Breast epithelium (tissue), 4 donors: Measurements from ENCODE around the gene ATG3. TPM values are rescaled to one million over a fixed set of nuclear protein-coding genes. Genes with fewer than 3 reads are reported as not detected.

Source experiments
- DNase-seq, 2 donors: peaks; one replicate each; pipeline ENCODE4 v3.0.0-alpha.2; 2019; ENCODE audit warnings: low spot score in 2 of 2
- H3K27ac ChIP-seq, 2 donors: fragments of 200-600 bp; sonication (generic) in 1 of 2; one replicate each; pipeline ENCODE4 v1.5.1; 2016 to 2019; ENCODE audit warnings: mild to moderate bottlenecking in 1 of 2
- H3K27me3 ChIP-seq, 2 donors: fragments of 200-600 bp; sonication (generic) in 1 of 2; one replicate each; pipeline versions ENCODE4 v1.5.1 to v1.6.0; 2017 to 2019; ENCODE audit warnings: control low read depth in 1 of 2, mild to moderate bottlenecking in 1 of 2
- H3K36me3 ChIP-seq: fragments of 200-600 bp; one replicate; pipeline ENCODE4 v1.5.1; 2019
- H3K4me1 ChIP-seq, 2 donors: fragments of 200-600 bp; sonication (generic); one replicate each; pipeline ENCODE4 v1.5.1; 2016 to 2019; ENCODE audit warnings: control low read depth in 1 of 2
- H3K4me3 ChIP-seq, 3 donors: fragments of 200-600 bp; sonication (generic); 1 replicate in 2 of 3; 2 replicates in 1 of 3; pipeline ENCODE4 v1.5.1; 2016 to 2019; ENCODE audit warnings: mild to moderate bottlenecking in 3 of 3, moderate library complexity in 2 of 3
- H3K9me3 ChIP-seq, 2 donors: fragments of 200-600 bp; sonication (generic) in 1 of 2; one replicate each; pipeline ENCODE4 v1.5.1; 2016 to 2019; ENCODE audit warnings: control low read depth in 1 of 2
- CTCF ChIP-seq, 3 donors: fragments of 450-650 bp; IDR thresholded peaks; one replicate each; pipeline ENCODE4 v1.5.1; 2016 to 2017; ENCODE audit warnings: antibody characterized with exemption in 3 of 3, mild to moderate bottlenecking in 3 of 3, moderate library complexity in 3 of 3
- POLR2A ChIP-seq: fragments of 450-650 bp; IDR thresholded peaks from one replicate; pipeline ENCODE4 v1.6.1; 2016; ENCODE audit warnings: antibody characterized with exemption, mild to moderate bottlenecking, moderate library complexity
- POLR2AphosphoS5 ChIP-seq, 3 donors: sonication (generic); formaldehyde crosslinking; IDR thresholded peaks; one replicate each; pipeline ENCODE4 v1.6.1; 2017; ENCODE audit warnings: antibody characterized with exemption in 3 of 3
- intact Hi-C: fragments of 100-400 bp; cut with DNase I; formaldehyde crosslinking; loops from one replicate; pipeline ENCODE4 v1.15.1; 2023; ENCODE audit warnings: low total_unique reads
- total RNA-seq, 3 donors: library from RNA; depleted of rRNA; stranded (reverse); fragments of >200 nt; gene quantifications; one replicate each; pipeline ENCODE4 v1.1.0, GENCODE V29; 2016

Gene ATG3
- total RNA-seq, 3 donors from 2014 or later = 62.6 to 97.9 (median 68.2) TPM

DNA sequence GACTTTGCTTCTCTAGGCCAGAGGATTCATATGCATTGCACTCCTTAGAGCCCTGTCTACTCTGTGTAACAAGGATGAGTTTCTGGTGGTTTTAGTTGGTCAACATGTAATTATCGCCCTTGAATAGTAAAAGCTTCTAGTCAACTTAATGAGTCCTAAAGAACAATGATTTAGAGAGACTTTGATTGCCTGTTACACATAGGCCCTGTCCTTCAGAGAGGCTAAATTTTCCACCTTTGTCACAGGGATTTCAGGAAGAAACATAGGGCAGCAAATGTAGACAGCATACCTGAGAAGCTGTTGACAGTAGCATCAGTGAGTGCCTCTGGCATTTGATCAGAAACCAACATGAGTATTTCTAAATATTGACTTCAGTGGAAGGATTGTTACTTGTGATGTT lies 69.6 kb downstream of the ATG3 start:
- Histone ChIP-seq H3K27me3 (no peaks in the 10 kb centered on the region), H3K9me3 (no peaks in the 10 kb centered on the region), H3K4me1 (no peaks in the 10 kb centered on the region), H3K27ac (no peak overlapping the region), H3K36me3 (no peaks in the 10 kb centered on the region), H3K4me3 (no peak overlapping the region)
- intact Hi-C loops = no loop called here
- no peak for TF ChIP-seq POLR2AphosphoS5 (IDR thresholded peaks at IDR 0.05)
- no peak for TF ChIP-seq POLR2A
- TF ChIP-seq CTCF (IDR thresholded peaks at IDR 0.05) = no peak
- DNase-seq = no peak

- Histone ChIP-seq H3K36me3 (no peaks in the 10 kb centered on the region), H3K27me3 (no peaks in the 10 kb centered on the region), H3K4me3 (no peak overlapping the region), H3K9me3 (no peaks in the 10 kb centered on the region), H3K27ac (no peak overlapping the region), H3K4me1 (no peaks in the 10 kb centered on the region)
- DNase-seq = no peak
- TF ChIP-seq POLR2AphosphoS5 (IDR thresholded peaks at IDR 0.05) (no peak), CTCF (IDR thresholded peaks at IDR 0.05) (no peak), POLR2A (no peak)
- intact Hi-C loops = no loop called here
These were observed 70.4 kb downstream of the ATG3 start for GRCh38 chr3:112491373-112491772.

DNA sequence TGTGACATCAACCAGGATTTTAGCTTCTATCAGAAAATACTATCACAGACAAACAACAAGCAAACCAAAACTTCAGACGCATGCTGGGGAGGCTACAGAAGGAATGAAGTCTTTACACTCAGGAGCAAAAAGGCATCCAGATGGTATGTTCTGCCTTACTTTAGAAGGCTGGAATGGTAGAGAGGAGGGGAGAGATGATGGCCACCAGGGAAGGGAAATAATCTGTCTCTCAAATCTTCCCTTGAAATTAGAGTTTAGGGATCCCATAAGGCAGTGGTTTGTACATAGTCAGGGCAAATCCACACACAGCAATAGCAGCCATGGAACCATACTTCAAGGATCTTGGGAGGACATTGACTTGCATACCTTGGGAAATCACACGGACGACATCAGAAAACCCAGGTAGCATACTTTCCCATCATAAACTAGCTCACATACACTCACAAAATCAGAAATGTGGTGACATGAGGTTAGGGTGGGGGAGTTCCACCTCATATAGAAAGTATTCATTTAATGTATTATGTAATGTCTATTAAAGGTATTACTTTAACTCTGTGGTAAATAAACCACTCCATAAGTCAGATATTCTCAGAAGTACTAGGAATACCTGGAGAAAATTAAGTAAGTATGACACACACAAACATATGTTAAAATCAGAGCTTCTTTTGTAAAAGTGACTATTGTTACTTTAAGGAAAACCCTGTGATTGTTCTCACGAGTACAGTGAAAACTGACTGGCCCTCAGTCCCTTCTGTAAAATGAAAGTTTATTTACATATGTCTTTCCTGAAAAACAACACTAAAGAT lies 71.9 kb downstream of the ATG3 start:
- intact Hi-C loops = no loop called here
- no peak overlapping the region for H3K4me3 ChIP-seq
- no peak overlapping the region for H3K27ac ChIP-seq
- H3K36me3 ChIP-seq = no peaks in the 10 kb centered on the region
- DNase-seq = no peak
- no peaks in the 10 kb centered on the region for H3K27me3 ChIP-seq
- H3K9me3 ChIP-seq = no peaks in the 10 kb centered on the region
- no peaks in the 10 kb centered on the region for H3K4me1 ChIP-seq
- TF ChIP-seq POLR2A (no peak), POLR2AphosphoS5 (IDR thresholded peaks at IDR 0.05) (no peak), CTCF (IDR thresholded peaks at IDR 0.05) (no peak)

DNA sequence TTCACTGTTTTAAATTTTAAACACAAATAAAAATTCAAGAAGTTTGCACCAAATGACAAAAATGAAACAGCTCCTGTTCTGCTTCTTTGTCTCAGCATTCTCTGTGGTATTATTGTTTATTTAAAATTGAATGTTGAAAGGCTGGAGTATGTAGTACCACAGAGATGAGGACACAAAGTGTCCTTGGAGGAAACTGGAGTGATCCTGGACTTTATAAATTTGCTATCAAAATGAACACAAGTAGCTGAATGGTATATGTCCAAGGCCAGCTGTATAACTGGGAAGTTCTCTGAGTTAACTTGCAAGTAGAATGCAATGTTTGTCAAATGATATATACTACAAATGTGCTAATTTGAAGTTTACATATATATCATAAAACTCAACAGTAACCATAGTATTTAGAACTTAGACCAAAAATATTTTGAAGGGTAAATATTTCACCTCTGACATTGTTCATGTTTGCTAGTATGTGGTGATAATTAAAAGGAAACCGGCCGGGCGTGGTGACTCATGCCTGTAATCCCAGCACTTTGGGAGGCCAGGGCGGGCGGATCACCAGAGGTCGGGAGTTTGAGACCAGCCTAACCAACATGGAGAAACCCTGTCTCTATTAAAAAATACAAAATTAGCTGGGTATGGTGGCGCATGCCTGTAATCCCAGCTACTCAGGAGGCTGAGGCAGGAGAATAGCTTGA lies 74.8 kb downstream of the ATG3 start:
- Histone ChIP-seq H3K4me3 (no peak overlapping the region), H3K36me3 (no peaks in the 10 kb centered on the region), H3K27ac (no peak overlapping the region), H3K4me1 (no peaks in the 10 kb centered on the region), H3K9me3 (no peaks in the 10 kb centered on the region), H3K27me3 (no peaks in the 10 kb centered on the region)
- intact Hi-C loops = no loop called here
- DNase-seq = no peak
- TF ChIP-seq POLR2AphosphoS5 (IDR thresholded peaks at IDR 0.05) (no peak), CTCF (IDR thresholded peaks at IDR 0.05) (no peak), POLR2A (no peak)

DNA sequence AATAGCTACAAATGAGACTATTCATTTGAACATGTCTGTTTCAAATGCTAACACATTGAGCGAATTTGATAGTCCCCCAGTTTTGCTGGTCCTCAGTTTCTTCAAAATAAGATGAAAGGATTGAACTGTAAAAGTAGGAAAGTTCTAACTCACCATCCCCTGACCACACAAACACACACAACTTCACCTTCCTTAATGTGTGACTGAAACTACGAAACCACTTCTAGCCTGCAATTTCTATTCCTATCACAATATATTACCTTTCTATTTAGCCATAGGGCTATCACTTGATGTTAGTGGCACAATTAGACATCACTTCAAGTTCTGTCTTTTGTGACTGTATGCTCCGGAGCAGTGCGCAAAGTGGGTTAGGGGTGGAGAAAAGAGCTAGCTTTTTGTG lies 77.4 kb downstream of the ATG3 start:
- Histone ChIP-seq H3K27ac (no peak overlapping the region), H3K4me1 (no peaks in the 10 kb centered on the region), H3K36me3 (no peaks in the 10 kb centered on the region), H3K9me3 (no peaks in the 10 kb centered on the region), H3K27me3 (no peaks in the 10 kb centered on the region), H3K4me3 (no peak overlapping the region)
- intact Hi-C loops = no loop called here
- TF ChIP-seq CTCF (IDR thresholded peaks at IDR 0.05) (no peak), POLR2A (no peak), POLR2AphosphoS5 (IDR thresholded peaks at IDR 0.05) (no peak)
- DNase-seq = no peak
